Colonic mucosa (tissue), 4 donors: ENCODE data around the gene ABCA7. TPM values are rescaled to one million over a fixed set of nuclear protein-coding genes. Genes with fewer than 3 reads are reported as not detected.
A peak's percentile ranks its signal among the peaks of the same experiment; 100 is the strongest.

ENCODE experiments used
- DNase-seq: peaks from one replicate; pipeline ENCODE4 v3.0.0-alpha.2; 2020
- H3K27ac ChIP-seq: fragments of 200-600 bp; one replicate; pipeline ENCODE4 v1.8.0; 2021
- H3K27me3 ChIP-seq: fragments of 200-600 bp; one replicate; pipeline ENCODE4 v1.8.0; 2021
- H3K36me3 ChIP-seq: fragments of 200-600 bp; one replicate; pipeline ENCODE4 v1.8.0; 2021
- H3K4me1 ChIP-seq: fragments of 200-600 bp; one replicate; pipeline ENCODE4 v1.8.0; 2021; ENCODE audit warnings: mild to moderate bottlenecking
- H3K4me3 ChIP-seq: fragments of 200-600 bp; one replicate; pipeline ENCODE4 v1.8.0; 2021
- H3K9ac ChIP-seq, 2 donors: one replicate each; pipeline ENCODE4 v1.7.0; 2013; ENCODE audit warnings: control low read depth in 2 of 2, low read depth in 2 of 2, low read length in 2 of 2
- H3K9me3 ChIP-seq: fragments of 200-600 bp; one replicate; pipeline ENCODE4 v1.8.0; 2021
- intact Hi-C: fragments of 100-400 bp; cut with DNase I; formaldehyde crosslinking; loops from one replicate; pipeline ENCODE4 v1.14.1; 2022
- total RNA-seq, 2 donors: library from RNA; stranded (reverse); fragmentation: NEBNext Ultra II Directional in 1 of 2; extraction: Animal tissue kit (Norgen Biotek cat#: 25700) in 1 of 2; gene quantifications; one replicate each; pipeline ENCODE4 v1.2.1, GENCODE V29; 2021
- TF ChIP-seq, protein P1 (sequence below): fragments of 200-600 bp; IDR thresholded peaks from one replicate; pipeline ENCODE4 v1.8.0; 2022; ENCODE audit warnings: antibody characterized with exemption, mild to moderate bottlenecking
- donor health status: healthy.
- donor health status: DM: no; HTN: no; CAD: no.
- donor health status: DM: no; HTN: no; CAD: no.

The ABCA7 gene
- total RNA-seq, 2 donors from 2014 or later = 23.9 to 31.6 TPM

DNA sequence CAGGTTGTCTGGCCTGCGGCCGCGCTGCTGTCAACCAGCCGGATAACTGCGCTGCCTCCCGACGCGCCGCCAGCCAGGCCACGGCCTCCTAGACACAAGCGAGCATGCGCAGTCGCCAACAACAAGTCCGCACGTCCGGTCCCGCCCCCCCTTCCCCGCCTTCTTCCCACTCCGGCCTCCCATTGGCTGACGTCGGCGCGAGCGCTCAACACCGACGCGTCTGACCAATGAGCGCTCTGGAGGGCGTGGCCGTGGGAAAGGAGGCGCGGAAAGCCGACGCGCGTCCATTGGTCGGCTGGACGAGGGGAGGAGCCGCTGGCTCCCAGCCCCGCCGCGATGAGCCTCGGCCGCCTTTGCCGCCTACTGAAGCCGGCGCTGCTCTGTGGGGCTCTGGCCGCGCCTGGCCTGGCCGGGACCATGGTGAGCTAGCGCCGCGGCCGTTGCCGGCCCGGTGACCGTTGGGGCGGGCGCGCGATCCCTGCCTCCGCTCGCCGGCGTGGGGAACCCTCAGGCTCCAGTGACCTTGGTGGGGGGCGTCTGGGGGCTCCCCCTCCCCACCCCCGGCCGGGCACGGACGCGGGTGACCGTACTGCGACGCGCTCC, 63.9 kb downstream of the ABCA7 start, which contains the start of gene GPX4:
TSS of gene GPX4 (plus strand) at position 287 of the 603 bp plus-strand sequence. CDS start at position 337, 50 bp downstream.
- intact Hi-C loops = no loop called here
- DNase-seq = peak; percentile 99
- peak within 1 kb of the TSS; percentile 97 for H3K27ac ChIP-seq
- peak within 1 kb of the TSS; percentile 56 for H3K4me3 ChIP-seq
- no peaks in the 10 kb centered on the region for H3K9me3 ChIP-seq
- peak within 1 kb of the TSS; percentile 81 to 95 for H3K9ac ChIP-seq
- TF ChIP-seq, protein P1, sequence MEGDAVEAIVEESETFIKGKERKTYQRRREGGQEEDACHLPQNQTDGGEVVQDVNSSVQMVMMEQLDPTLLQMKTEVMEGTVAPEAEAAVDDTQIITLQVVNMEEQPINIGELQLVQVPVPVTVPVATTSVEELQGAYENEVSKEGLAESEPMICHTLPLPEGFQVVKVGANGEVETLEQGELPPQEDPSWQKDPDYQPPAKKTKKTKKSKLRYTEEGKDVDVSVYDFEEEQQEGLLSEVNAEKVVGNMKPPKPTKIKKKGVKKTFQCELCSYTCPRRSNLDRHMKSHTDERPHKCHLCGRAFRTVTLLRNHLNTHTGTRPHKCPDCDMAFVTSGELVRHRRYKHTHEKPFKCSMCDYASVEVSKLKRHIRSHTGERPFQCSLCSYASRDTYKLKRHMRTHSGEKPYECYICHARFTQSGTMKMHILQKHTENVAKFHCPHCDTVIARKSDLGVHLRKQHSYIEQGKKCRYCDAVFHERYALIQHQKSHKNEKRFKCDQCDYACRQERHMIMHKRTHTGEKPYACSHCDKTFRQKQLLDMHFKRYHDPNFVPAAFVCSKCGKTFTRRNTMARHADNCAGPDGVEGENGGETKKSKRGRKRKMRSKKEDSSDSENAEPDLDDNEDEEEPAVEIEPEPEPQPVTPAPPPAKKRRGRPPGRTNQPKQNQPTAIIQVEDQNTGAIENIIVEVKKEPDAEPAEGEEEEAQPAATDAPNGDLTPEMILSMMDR = no peak
- H3K36me3 ChIP-seq = peaks cover 17% of the 10 kb centered on the region
- no peaks in the 10 kb centered on the region for H3K27me3 ChIP-seq
- peaks cover 22% of the 10 kb centered on the region for H3K4me1 ChIP-seq

DNA sequence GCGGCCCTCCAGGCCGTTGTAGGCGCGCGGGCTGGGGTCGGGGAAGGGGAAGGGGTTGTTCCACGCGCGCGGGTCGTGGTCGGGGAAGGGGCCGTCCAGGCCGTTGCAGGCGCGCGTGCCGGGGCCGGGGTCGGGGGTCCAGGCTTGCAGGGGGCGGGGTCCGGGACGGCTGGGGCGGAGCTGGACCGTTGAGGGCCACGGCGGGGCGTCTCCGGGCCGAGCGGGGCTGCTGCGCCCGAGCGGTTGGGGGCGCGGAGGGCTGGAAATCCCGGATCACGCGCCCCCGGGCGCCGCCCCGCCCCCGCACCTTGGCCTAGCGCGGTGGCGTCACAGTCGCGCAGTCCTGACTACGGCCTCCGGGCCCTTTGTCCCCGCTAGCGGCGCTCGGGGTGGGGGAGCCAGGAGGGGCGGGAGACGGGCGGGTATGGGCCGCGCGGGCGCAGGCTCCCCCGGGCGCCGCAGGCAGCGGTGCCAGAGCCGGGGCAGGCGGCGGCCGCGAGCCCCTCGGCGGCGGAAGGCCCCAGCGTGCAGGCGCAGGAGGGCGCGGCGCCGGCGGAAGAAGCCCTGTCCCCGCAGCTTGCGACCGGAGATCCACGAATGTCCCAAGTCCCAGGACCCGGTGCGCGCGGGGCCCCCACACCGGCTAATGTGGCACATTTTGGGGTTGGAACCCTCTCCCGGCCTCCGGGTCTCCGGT, 64.6 kb downstream of the ABCA7 start:
- Histone ChIP-seq H3K27ac (peak overlapping the region; percentile 97), H3K4me3 (peak overlapping the region; percentile 56), H3K4me1 (peaks cover 22% of the 10 kb centered on the region), H3K9ac (peak overlapping the region; percentile 81 to 95), H3K9me3 (no peaks in the 10 kb centered on the region), H3K36me3 (peaks cover 21% of the 10 kb centered on the region), H3K27me3 (no peaks in the 10 kb centered on the region)
- intact Hi-C loops = no loop called here
- DNase-seq = peak; percentile 82
- TF ChIP-seq, protein P1 = no peak

DNA sequence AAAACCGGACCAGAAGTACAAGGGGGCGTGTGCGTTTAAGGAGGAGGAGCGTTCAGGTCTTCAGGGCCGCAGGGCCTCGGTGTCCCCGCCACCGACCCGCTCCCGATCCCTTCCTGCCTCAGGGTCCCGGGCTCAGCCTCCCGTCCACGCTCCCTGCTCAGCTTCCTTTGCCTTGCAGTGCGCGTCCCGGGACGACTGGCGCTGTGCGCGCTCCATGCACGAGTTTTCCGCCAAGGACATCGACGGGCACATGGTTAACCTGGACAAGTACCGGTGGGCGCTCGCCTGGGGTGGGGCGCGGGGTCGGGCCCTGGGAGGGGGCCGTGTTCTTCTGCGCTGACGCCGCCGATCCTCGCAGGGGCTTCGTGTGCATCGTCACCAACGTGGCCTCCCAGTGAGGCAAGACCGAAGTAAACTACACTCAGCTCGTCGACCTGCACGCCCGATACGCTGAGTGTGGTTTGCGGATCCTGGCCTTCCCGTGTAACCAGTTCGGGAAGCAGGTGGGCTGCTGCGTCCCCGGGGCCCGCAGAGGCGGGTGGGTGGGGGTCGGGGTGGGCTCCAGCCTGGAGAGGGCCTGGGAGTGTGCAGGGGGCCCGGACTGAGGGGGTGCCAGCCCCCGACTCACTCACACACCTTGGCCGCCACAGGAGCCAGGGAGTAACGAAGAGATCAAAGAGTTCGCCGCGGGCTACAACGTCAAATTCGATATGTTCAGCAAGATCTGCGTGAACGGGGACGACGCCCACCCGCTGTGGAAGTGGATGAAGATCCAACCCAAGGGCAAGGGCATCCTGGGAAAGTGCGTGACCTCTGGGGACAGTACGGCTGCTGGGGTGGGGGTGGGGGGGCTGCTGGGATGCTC, 65.3 kb downstream of the ABCA7 start:
- DNase-seq = peak; percentile 55
- Histone ChIP-seq H3K4me1 (peaks cover 22% of the 10 kb centered on the region), H3K36me3 (peaks cover 21% of the 10 kb centered on the region)

DNA sequence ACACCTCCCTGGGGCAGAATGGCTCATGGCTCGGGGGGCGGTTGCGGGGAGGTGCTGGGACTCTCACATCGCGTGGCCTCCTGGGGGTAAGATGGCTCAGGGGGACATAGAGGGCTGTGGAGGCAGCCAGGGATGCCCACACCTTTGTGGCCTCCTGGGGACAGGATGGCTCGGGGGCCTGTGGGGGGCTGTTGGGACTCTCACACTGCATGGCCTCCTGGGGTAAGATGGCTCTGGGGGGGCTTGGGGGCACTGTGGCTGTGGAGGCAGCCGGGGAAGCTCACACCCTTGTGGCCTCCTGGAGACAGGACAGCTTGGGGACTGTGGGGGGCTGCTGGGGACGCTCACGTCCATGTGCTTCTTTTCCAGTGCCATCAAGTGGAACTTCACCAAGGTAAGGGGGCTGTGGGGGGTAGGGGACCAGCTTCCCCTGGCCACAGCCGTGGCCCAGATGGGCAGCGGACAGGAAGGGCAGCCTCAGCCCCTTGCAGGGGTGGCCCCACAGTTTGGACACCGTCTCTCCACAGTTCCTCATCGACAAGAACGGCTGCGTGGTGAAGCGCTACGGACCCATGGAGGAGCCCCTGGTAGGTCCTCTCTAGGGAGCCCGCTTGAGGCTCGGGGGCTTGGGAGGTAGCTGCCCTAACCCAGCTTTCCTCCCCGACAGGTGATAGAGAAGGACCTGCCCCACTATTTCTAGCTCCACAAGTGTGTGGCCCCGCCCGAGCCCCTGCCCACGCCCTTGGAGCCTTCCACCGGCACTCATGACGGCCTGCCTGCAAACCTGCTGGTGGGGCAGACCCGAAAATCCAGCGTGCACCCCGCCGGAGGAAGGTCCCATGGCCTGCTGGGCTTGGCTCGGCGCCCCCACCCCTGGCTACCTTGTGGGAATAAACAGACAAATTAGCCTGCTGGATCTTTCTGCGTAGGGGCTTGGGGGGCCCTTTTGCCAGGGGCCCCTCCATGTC, 66.2 kb downstream of the ABCA7 start:
- TF ChIP-seq, protein P1 = no peak
- Histone ChIP-seq H3K9ac (peak overlapping the region in 1 of 2 donors; percentile 43), H3K36me3 (peaks cover 25% of the 10 kb centered on the region), H3K4me3 (no peak overlapping the region), H3K4me1 (peaks cover 22% of the 10 kb centered on the region), H3K27me3 (no peaks in the 10 kb centered on the region), H3K27ac (no peak overlapping the region), H3K9me3 (no peaks in the 10 kb centered on the region)
- peak; percentile 30 for DNase-seq
- intact Hi-C loops = no loop called here

More for the DNA sequence above, 65.3 kb downstream of the ABCA7 start:
- peak overlapping the region; percentile 56 for H3K4me3 ChIP-seq
- H3K9ac ChIP-seq = peak overlapping the region; percentile 81 to 95
- H3K27me3 ChIP-seq = no peaks in the 10 kb centered on the region
- intact Hi-C loops = no loop called here
- TF ChIP-seq, protein P1 = no peak
- H3K27ac ChIP-seq = peak overlapping the region; percentile 97
- no peaks in the 10 kb centered on the region for H3K9me3 ChIP-seq
